Gastroesophageal sphincter (tissue), 4 donors: ENCODE measurements around the gene RAB18. TPM values are rescaled to one million over a fixed set of nuclear protein-coding genes. Genes with fewer than 3 reads are reported as not detected.

ENCODE experiments used
- ATAC-seq: fragments of 150-250 bp; one replicate; pipeline ENCODE4 v1.9.1; 2016; ENCODE audit warnings: mild to moderate bottlenecking, moderate library complexity
- H3K27ac ChIP-seq, 4 donors: fragments of 200-600 bp; sonication (generic) in 3 of 4; 1 replicate in 3 of 4; 2 replicates in 1 of 4; pipeline ENCODE4 v1.5.1; 2016 to 2019
- H3K27me3 ChIP-seq: fragments of 200-600 bp; sonication (generic); one replicate; pipeline ENCODE4 v1.5.1; 2019
- H3K36me3 ChIP-seq, 2 donors: fragments of 200-600 bp; sonication (generic); one replicate each; pipeline ENCODE4 v1.5.1; 2019; ENCODE audit warnings: control low read depth in 1 of 2
- H3K4me1 ChIP-seq, 3 donors: fragments of 200-600 bp; sonication (generic); 1 replicate in 2 of 3; 2 replicates in 1 of 3; pipeline ENCODE4 v1.5.1; 2016 to 2019; ENCODE audit warnings: control low read depth in 2 of 3
- H3K4me3 ChIP-seq, 2 donors: fragments of 200-600 bp; sonication (generic); one replicate each; pipeline ENCODE4 v1.5.1; 2019; ENCODE audit warnings: mild to moderate bottlenecking in 1 of 2, moderate library complexity in 1 of 2
- H3K9me3 ChIP-seq, 3 donors: fragments of 200-600 bp; sonication (generic); one replicate each; pipeline ENCODE4 v1.5.1; 2017 to 2019; ENCODE audit warnings: control low read depth in 2 of 3
- EP300 ChIP-seq: sonication (generic); formaldehyde crosslinking; IDR thresholded peaks from one replicate; pipeline ENCODE4 v1.6.1; 2017; ENCODE audit warnings: antibody characterized with exemption, mild to moderate bottlenecking
- POLR2A ChIP-seq, 2 donors: fragments of 450-650 bp; IDR thresholded peaks; one replicate each; pipeline ENCODE4 v1.6.1; 2017; ENCODE audit warnings: antibody characterized with exemption in 2 of 2, mild to moderate bottlenecking in 2 of 2, moderate library complexity in 1 of 2
- POLR2AphosphoS5 ChIP-seq: sonication (generic); formaldehyde crosslinking; IDR thresholded peaks from one replicate; pipeline ENCODE4 v1.6.1; 2017; ENCODE audit warnings: antibody characterized with exemption
- WGBS, 2 donors: methylation state at CpG; one replicate each; pipeline ENCODE4 v1.1.5; 2018; ENCODE audit warnings: low coverage in 1 of 2; 5-methylcytosine and 5-hydroxymethylcytosine counted together
- total RNA-seq, 4 donors: library from RNA; depleted of rRNA; stranded (reverse); fragments of >200 nt; gene quantifications; one replicate each; pipeline ENCODE4 v1.1.0, GENCODE V29; 2016
- TF ChIP-seq, protein P1 (sequence below), 4 experiments: fragments of 200-600 bp in 2 of 4; fragments of 450-650 bp in 2 of 4; sonication (generic) in 1 of 4; IDR thresholded peaks; one replicate each; pipeline ENCODE4 v1.5.1; 2017 to 2019; ENCODE audit warnings: antibody characterized with exemption in 4 of 4, mild to moderate bottlenecking in 2 of 4, moderate library complexity in 2 of 4

RAB18 gene
- total RNA-seq, 4 donors from 2014 or later = 40.5 to 104 (median 77.5) TPM

DNA sequence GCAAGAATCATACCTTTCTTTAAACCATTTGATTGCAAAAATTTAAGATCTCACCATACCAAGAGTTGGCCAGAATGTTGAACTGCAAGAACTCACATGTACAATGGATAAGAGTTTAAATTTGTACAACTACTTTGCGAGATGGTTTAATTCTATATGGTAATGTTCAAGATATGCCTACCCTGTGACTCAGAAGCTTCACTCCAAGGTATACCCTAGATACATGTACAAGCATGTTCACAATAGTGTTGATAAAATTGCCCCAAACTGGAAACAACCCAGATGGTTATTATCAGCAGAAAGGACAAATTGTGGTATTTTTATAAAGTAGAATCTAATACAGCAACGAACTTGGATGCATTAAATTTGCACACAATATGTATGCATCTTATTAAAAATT lies 25.1 kb upstream of the RAB18 start:
- H3K4me3 ChIP-seq = no peak overlapping the region
- H3K4me1 ChIP-seq = no peaks in the 10 kb centered on the region
- 47 to 92% methylated on average over 2 of the region's 2 CpGs for WGBS, 2 donors
- no peak for ATAC-seq
- TF ChIP-seq, protein P1, sequence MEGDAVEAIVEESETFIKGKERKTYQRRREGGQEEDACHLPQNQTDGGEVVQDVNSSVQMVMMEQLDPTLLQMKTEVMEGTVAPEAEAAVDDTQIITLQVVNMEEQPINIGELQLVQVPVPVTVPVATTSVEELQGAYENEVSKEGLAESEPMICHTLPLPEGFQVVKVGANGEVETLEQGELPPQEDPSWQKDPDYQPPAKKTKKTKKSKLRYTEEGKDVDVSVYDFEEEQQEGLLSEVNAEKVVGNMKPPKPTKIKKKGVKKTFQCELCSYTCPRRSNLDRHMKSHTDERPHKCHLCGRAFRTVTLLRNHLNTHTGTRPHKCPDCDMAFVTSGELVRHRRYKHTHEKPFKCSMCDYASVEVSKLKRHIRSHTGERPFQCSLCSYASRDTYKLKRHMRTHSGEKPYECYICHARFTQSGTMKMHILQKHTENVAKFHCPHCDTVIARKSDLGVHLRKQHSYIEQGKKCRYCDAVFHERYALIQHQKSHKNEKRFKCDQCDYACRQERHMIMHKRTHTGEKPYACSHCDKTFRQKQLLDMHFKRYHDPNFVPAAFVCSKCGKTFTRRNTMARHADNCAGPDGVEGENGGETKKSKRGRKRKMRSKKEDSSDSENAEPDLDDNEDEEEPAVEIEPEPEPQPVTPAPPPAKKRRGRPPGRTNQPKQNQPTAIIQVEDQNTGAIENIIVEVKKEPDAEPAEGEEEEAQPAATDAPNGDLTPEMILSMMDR (IDR thresholded peaks at IDR 0.05) = no peak
- TF ChIP-seq POLR2AphosphoS5 (no peak), EP300 (no peak), POLR2A (IDR thresholded peaks at IDR 0.05) (no peak)
- H3K9me3 ChIP-seq = no peaks in the 10 kb centered on the region
- no peaks in the 10 kb centered on the region for H3K36me3 ChIP-seq
- no peaks in the 10 kb centered on the region for H3K27me3 ChIP-seq
- H3K27ac ChIP-seq = no peak overlapping the region

DNA sequence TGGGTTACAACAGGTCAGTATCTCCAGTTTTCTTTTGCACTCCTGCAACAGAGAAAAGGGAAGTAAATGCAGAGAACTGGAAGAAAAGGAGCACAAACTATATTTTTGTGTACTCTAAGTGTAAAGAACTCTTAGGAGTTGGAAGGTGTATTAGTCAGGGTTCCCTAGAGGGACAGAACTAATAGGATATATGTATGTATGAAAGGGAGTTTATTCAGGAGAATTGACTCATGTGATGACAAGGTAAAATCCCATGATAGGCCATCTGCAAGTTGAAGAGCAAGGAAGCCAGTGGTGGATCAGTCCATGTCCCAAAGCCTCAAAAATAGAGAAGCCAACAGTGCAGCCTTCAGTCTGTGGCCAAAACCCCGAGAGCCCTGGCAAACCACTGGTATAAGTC lies 22.6 kb upstream of the RAB18 start:
- H3K9me3 ChIP-seq = no peaks in the 10 kb centered on the region
- no peaks in the 10 kb centered on the region for H3K36me3 ChIP-seq
- no peaks in the 10 kb centered on the region for H3K4me1 ChIP-seq
- H3K27me3 ChIP-seq = no peaks in the 10 kb centered on the region
- H3K27ac ChIP-seq = no peak overlapping the region
- 70% methylated on average over 1 of the region's 1 CpG; no CpG with 5 or more reads in 1 of the 2 donors for WGBS, 2 donors
- no peak for ATAC-seq
- no peak overlapping the region for H3K4me3 ChIP-seq
- TF ChIP-seq EP300 = no peak
- TF ChIP-seq POLR2AphosphoS5 = no peak
- TF ChIP-seq, protein P1 (IDR thresholded peaks at IDR 0.05) = no peak
- TF ChIP-seq POLR2A (IDR thresholded peaks at IDR 0.05) = no peak

GRCh38 chr10:27482984-27483956 lies 20.8 kb upstream of the RAB18 start:
- H3K27ac ChIP-seq = no peak overlapping the region
- H3K36me3 ChIP-seq = no peaks in the 10 kb centered on the region
- H3K4me3 ChIP-seq = no peak overlapping the region
- peaks cover 2% of the 10 kb centered on the region for H3K27me3 ChIP-seq
- TF ChIP-seq, protein P1 (IDR thresholded peaks at IDR 0.05) = no peak
- no peak for TF ChIP-seq EP300
- no peak for TF ChIP-seq POLR2A (IDR thresholded peaks at IDR 0.05)
- TF ChIP-seq POLR2AphosphoS5 = no peak
- no peaks in the 10 kb centered on the region for H3K4me1 ChIP-seq
- no peaks in the 10 kb centered on the region for H3K9me3 ChIP-seq
- 34 to 49% methylated on average over 7 to 10 of the region's 10 CpGs for WGBS, 2 donors
- ATAC-seq = no peak

DNA sequence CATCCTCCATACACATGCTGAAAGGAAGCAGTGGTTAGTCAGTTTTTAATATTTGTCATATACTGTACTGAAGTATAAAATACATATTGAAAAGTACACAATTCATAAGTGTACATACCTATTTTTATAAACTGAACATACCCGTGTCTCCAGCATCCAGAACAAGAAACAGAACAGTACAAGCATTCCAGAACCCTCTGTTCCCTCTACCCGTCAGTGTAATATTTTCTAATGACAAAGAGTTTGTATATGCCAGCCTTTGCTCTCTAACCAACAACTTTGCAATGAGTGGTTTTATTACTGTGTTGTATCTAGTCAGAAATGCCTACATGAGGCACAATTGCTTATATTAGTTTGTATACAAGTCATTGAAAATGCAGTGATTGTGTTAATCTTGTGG lies 18.7 kb upstream of the RAB18 start:
- Histone ChIP-seq H3K9me3 (no peaks in the 10 kb centered on the region), H3K4me3 (no peak overlapping the region), H3K27me3 (peaks cover 19% of the 10 kb centered on the region), H3K36me3 (no peaks in the 10 kb centered on the region), H3K4me1 (no peaks in the 10 kb centered on the region), H3K27ac (no peak overlapping the region)
- 45 to 61% methylated on average over 2 of the region's 2 CpGs for WGBS, 2 donors
- no peak for ATAC-seq
- TF ChIP-seq POLR2A (IDR thresholded peaks at IDR 0.05) (no peak), EP300 (no peak), POLR2AphosphoS5 (no peak)
- TF ChIP-seq, protein P1 (IDR thresholded peaks at IDR 0.05) = no peak

DNA sequence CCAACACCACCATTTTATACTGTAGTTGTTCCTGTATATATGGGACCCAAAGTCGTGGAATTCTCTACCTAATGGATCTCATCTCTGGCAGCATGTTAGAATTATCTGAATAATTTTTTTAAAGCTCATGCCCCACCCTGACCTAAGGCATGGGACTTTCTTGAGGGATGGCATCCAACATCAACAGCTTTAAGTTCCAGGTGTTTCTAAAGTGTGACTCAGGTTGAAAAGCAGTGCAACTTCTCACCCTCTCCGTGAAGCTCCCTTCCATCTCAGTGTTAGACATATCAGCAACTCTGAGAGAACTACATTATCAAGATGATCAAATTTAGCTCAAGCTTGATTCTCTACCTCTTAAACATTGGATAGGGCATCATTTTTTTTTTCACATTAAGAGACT lies 18.1 kb upstream of the RAB18 start:
- Histone ChIP-seq H3K4me1 (no peaks in the 10 kb centered on the region), H3K9me3 (peaks cover 0 to 4% (median 2%) of the 10 kb centered on the region in 3 donors), H3K36me3 (no peaks in the 10 kb centered on the region), H3K27me3 (peaks cover 19% of the 10 kb centered on the region), H3K27ac (no peak overlapping the region), H3K4me3 (no peak overlapping the region)
- WGBS, 2 donors = 49 to 91% methylated on average over 2 of the region's 2 CpGs
- no peak for ATAC-seq
- TF ChIP-seq EP300 (no peak), POLR2A (IDR thresholded peaks at IDR 0.05) (no peak), POLR2AphosphoS5 (no peak)
- TF ChIP-seq, protein P1 (IDR thresholded peaks at IDR 0.05) = no peak
